KMS-11 (cell line): ENCODE data around the gene NPHP4.

Experiments
- H2AFZ ChIP-seq: fragments of 200-600 bp; sonication (generic); 2 replicates; pipeline ENCODE4 v1.6.1; 2016; ENCODE audit warnings: antibody characterized with exemption, mixed run types, low read depth
- H3K27ac ChIP-seq: fragments of 200-600 bp; sonication (generic); 2 replicates; pipeline ENCODE4 v1.6.1; 2016; ENCODE audit warnings: mild to moderate bottlenecking, mixed run types
- H3K27me3 ChIP-seq: fragments of 200-600 bp; sonication (generic); 2 replicates; pipeline ENCODE4 v1.6.1; 2017; ENCODE audit warnings: mild to moderate bottlenecking, low read depth, mixed run types, moderate library complexity; ENCODE audit not compliant: insufficient read depth
- H3K36me3 ChIP-seq: fragments of 200-600 bp; sonication (generic); 2 replicates; pipeline ENCODE4 v1.6.1; 2017; ENCODE audit warnings: mild to moderate bottlenecking, mixed run types; ENCODE audit not compliant: insufficient read depth
- H3K4me1 ChIP-seq: fragments of 200-600 bp; sonication (generic); 2 replicates; pipeline ENCODE4 v1.6.1; 2016; ENCODE audit warnings: mild to moderate bottlenecking, low read depth, mixed run types; ENCODE audit not compliant: poor library complexity, severe bottlenecking
- H3K4me2 ChIP-seq: fragments of 200-600 bp; sonication (generic); 2 replicates; pipeline ENCODE4 v1.7.0; 2016; ENCODE audit warnings: mild to moderate bottlenecking, mixed run types
- H3K4me3 ChIP-seq: fragments of 200-600 bp; sonication (generic); IDR thresholded peaks from 2 replicates; pipeline ENCODE4 v1.6.1; 2017; ENCODE audit warnings: low read depth, low read length, mixed read lengths; ENCODE audit not compliant: insufficient read depth
- H3K79me2 ChIP-seq: fragments of 200-600 bp; sonication (generic); 2 replicates; pipeline ENCODE4 v1.6.1; 2016; ENCODE audit warnings: low read depth, mixed run types; ENCODE audit not compliant: insufficient read depth
- H3K9ac ChIP-seq: fragments of 200-600 bp; sonication (generic); 2 replicates; pipeline ENCODE4 v1.6.1; 2016; ENCODE audit warnings: mild to moderate bottlenecking, mixed run types
- H4K20me1 ChIP-seq: fragments of 200-600 bp; sonication (generic); 2 replicates; pipeline ENCODE4 v1.6.1; 2016; ENCODE audit warnings: mild to moderate bottlenecking, mixed run types; ENCODE audit not compliant: insufficient read depth
- TF ChIP-seq, protein P1 (sequence below): fragments of 200-600 bp; sonication (generic); conservative IDR thresholded peaks from 2 replicates; pipeline ENCODE4 v1.6.1; 2017; ENCODE audit warnings: low read depth, mild to moderate bottlenecking, antibody characterized with exemption, low read length, moderate library complexity, mixed read lengths

The NPHP4 gene

DNA sequence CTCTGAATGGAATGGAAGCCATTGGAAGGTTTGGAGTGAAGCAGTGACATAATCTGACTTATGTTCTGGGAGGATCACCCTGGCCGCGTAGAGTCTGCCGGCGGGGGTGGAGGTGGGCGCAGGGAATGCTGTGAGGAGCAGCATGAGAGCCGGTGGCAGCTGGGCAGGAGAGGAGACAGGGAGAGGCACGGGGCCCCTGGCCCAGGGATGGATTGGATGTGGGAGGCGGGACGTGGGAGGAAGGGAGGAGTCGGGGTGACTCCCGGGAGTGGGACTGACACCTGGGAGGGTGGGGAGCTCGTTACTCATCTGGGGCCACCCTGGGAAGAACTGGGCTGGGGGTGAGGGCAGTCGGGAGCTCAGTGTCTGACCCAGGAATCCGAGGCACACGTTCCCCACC is 43.1 kb upstream of the NPHP4 start:
- Histone ChIP-seq H2AFZ (no peak overlapping the region), H3K27me3 (no peaks in the 10 kb centered on the region), H3K4me1 (peaks cover 3% of the 10 kb centered on the region), H3K27ac (no peak overlapping the region), H3K36me3 (peaks cover 3% of the 10 kb centered on the region; the same call in 1 of the 2 replicates), H4K20me1 (peaks cover 27% of the 10 kb centered on the region), H3K79me2 (peaks cover 80% of the 10 kb centered on the region), H3K4me3 (no peak overlapping the region), H3K4me2 (no peak overlapping the region), H3K9ac (no peak overlapping the region)
- TF ChIP-seq, protein P1, sequence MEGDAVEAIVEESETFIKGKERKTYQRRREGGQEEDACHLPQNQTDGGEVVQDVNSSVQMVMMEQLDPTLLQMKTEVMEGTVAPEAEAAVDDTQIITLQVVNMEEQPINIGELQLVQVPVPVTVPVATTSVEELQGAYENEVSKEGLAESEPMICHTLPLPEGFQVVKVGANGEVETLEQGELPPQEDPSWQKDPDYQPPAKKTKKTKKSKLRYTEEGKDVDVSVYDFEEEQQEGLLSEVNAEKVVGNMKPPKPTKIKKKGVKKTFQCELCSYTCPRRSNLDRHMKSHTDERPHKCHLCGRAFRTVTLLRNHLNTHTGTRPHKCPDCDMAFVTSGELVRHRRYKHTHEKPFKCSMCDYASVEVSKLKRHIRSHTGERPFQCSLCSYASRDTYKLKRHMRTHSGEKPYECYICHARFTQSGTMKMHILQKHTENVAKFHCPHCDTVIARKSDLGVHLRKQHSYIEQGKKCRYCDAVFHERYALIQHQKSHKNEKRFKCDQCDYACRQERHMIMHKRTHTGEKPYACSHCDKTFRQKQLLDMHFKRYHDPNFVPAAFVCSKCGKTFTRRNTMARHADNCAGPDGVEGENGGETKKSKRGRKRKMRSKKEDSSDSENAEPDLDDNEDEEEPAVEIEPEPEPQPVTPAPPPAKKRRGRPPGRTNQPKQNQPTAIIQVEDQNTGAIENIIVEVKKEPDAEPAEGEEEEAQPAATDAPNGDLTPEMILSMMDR, result no peak

DNA sequence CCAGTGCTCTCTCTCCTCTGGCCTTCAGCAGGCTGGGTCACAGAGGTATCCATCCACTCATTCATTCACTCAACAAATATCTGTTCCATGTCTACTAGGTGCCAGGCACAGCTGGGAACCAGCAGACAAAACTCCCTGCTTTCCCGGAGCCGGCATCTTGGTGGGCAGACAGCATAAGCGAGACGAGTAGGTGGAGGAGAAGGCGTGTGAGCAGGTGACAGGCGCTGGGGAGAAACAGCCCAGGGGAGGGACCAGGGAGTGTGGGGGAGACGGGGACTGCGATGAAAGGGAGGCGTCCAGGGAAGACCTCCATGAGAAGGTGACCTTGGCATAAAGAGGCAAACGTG is 42.5 kb upstream of the NPHP4 start:
- Histone ChIP-seq H3K36me3 (peaks cover 3% of the 10 kb centered on the region; the same call in 1 of the 2 replicates), H3K27ac (no peak overlapping the region), H3K79me2 (peaks cover 86% of the 10 kb centered on the region), H3K27me3 (no peaks in the 10 kb centered on the region), H2AFZ (no peak overlapping the region), H3K9ac (no peak overlapping the region), H4K20me1 (peaks cover 27% of the 10 kb centered on the region), H3K4me3 (no peak overlapping the region), H3K4me1 (peaks cover 9% of the 10 kb centered on the region), H3K4me2 (no peak overlapping the region)
- TF ChIP-seq, protein P1, result peak; percentile 36; the same call in 1 of the 2 replicates

DNA sequence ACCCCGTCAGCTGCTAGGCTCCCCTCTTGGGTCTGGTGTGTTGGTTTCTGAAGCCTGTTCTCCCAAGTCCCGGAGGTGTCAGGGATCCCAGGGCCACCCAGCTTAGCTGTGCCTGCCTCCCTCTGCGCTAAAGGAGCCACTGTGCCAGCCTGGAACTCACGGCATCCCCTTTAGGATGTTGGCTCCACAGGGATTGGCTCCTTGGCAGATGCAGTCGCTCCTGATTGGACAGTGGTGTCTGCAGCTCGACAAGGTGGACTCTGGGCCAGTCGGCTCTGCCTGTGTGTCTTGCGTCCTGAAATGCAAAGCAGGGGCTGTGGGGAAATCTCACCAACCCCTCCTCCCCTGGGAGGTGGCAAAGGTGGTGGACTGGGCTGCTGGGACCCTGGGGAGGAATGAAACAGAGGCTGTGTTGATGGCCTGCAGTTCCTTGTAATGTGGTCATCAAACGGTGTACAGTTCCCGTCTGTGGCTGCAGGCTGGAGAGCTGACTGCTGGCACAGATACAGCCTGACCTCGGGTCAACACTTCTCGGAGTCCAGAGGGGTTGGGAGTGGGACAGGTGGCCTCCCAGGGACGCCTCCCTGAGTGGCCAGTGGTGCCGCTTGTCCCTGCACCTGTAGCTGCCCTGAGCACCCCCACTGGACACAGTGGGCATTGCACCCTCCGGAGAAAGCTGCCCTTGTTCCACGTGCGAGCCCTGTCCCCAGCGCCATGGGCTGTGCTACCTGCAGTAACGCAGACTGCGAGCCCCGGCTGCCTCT is 41.9 kb upstream of the NPHP4 start:
- peaks cover 27% of the 10 kb centered on the region for H4K20me1 ChIP-seq
- H3K4me1 ChIP-seq, result peaks cover 15% of the 10 kb centered on the region
- no peak overlapping the region for H3K9ac ChIP-seq
- H3K36me3 ChIP-seq, result no peaks in the 10 kb centered on the region; the same call in 1 of the 2 replicates
- no peak overlapping the region for H3K4me3 ChIP-seq
- TF ChIP-seq, protein P1, result peak; percentile 73
- no peak overlapping the region for H2AFZ ChIP-seq
- H3K27ac ChIP-seq, result no peak overlapping the region
- H3K27me3 ChIP-seq, result no peaks in the 10 kb centered on the region
- no peak overlapping the region for H3K4me2 ChIP-seq
- H3K79me2 ChIP-seq, result peaks cover 92% of the 10 kb centered on the region

DNA sequence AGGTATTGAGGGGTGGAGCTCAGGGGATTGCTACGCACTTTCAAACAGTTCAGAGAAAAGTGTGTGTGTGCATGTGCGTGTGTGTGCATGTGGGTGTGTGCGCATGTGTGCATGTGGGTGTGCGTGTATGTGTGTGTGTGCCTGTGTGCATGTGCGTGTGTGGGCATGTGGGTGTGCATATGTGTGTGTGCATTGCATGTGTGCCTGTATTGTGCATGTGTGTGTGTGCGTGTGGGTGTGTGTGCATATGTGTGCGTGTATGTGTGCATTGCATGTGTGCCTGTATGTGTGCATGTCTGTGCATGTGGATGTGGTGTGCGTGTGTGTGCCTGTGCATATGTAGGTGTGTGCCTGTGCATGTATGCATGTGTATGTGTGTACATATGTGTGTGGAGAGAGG is 40.9 kb upstream of the NPHP4 start:
- H3K4me2 ChIP-seq, result no peak overlapping the region

More for the DNA sequence above, 40.9 kb upstream of the NPHP4 start:
- H3K36me3 ChIP-seq, result no peaks in the 10 kb centered on the region; the same call in 1 of the 2 replicates
- H3K4me1 ChIP-seq, result peaks cover 25% of the 10 kb centered on the region
- H2AFZ ChIP-seq, result no peak overlapping the region
- H4K20me1 ChIP-seq, result peaks cover 27% of the 10 kb centered on the region
- H3K4me3 ChIP-seq, result no peak overlapping the region
- no peak overlapping the region for H3K27ac ChIP-seq
- H3K27me3 ChIP-seq, result no peaks in the 10 kb centered on the region
- TF ChIP-seq, protein P1, result no peak
- H3K9ac ChIP-seq, result no peak overlapping the region
- H3K79me2 ChIP-seq, result peaks cover 93% of the 10 kb centered on the region
